AG08396 (cell line): ENCODE results near the gene SNAI3.
"Not testable (repeated sequence)": the region's sequence is repeated elsewhere in the genome, so short reads cannot be mapped to it uniquely, and the experiment has no call there.

ENCODE experiments used
- DNase-seq: peaks from one replicate; pipeline ENCODE4 v3.0.0; 2012; ENCODE audit warnings: low spot score, mixed read lengths

SNAI3 gene

DNA sequence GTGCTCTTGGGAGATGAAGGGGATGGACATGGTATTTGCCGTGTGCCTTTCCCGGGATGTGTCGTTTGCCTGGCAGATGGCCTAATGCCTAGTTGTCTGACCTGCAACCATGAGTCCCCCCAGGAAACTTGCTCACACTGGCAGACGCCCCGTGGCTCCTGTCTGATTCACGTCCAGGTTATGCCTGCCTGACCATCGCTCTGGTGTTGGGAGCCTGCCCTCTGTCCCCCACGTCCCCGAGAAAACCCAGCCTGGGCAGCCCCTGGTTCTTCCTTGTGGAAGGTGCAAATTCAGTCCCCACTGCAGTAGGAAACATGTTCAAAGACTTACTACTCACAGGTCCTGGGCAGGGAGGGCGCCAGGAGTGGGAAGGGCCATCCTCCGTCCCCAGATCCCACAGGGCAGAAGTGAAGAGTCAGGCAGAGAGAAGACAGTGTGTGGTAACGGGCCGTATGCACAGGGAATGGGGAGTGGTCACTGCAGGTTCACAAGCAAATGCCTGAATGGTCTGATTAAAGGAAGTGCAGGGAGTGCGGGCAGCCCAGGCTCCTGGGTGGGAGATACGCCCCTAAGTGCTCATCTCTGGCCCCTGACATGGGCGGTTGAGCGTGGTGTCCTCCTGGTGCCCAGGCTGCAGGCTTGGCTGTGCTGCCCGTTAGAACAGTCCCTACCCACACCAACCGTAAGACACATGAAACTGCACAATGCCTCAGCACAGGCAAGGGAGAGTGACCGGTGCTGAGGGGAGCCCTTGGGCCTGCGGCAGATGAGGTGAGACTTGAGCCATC, 4.2 kb upstream of the SNAI3 start:
- DNase-seq, result no peak

DNA sequence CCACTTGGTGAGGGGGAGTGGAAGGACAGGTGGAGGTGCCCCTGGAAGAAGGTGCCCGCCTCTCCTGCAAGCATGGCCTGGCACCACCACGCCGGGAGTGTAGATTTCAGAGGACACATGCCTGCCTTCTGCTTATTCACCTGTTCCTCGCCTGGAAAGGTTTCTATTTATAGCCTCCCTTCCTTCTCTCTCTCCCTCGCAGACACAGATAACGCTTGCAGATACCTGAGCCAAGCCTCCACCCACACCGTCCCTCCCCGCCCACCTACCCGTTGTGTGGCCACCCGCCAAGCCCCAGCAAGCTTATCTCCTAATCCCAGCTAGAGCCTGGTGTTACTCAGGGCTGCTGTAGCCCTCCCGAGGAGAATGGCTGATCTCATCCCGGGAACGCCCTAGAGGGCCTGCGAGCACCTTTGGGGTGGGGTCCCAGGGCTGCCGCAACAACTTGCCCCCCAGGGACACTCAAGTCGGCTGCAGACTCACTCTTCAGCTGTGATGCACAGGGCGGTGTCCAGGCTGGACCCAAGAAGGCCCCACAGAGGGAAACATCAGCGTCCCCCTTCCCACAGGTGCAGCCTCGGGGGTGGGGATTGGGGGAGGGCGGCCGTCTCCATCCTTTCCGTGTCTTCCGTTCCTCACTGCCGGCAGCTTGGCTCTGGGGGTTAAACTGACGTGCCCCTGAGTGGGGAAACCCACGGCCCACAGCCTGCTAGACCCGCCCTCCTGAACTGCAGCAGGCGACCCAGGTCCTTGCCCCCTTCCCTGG, 1.9 kb upstream of the SNAI3 start:
- DNase-seq, result no peak

DNA sequence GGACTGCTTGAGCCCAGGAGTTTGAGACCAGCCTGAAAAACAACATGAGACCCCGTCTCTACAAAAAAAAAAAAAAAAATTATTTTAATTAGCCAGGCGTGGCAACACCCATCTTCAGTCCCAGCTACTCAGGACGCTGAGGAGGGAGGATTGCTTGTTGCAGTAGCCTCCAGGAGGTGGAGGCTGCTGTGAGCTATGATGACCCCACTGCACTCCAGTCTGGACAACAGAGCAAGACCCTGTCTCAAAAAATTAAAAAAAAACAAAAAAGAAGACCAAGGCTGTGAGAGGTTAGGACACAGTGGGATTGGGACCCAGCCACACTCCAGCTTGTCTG, 1.3 kb upstream of the SNAI3 start:
- DNase-seq, result no peak

DNA sequence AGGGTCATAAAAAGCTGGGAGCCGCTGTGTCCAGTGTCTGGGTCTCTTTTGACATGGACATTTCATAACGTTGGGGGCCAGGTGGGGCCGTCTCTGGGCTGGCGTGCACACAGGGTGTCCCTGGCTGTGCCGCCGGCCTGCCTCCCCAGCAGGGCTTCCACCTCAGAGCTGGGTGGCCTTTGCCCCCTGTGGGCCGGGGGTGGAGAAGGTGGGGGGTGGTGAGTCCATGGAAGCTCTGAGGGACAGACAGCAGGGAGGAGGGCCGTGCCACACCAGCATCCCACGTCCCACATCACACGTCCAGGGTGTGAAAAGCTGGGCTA, 908 bp upstream of the SNAI3 start:
- no peak for DNase-seq

DNA sequence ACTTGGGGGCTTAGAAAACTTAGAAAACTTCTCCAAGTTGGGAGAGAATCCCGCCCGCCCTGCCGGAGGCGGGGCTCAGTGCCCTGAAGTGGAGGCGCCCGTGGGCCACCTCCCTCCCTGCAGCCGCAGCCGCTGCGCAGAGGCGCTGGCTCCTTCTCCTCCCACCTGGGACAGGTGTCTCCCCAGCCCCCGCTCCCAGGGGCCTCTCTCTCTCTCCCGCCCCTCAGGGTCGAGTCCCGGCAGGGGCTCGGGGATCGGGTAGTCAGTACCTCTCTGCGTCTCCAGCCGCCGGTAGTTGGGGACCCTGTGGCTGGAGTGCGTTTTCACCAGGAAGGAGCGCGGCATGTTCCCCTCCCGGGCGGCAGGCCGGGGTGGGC, 257 bp downstream of the SNAI3 start:
- DNase-seq, result peak; percentile 61

DNA sequence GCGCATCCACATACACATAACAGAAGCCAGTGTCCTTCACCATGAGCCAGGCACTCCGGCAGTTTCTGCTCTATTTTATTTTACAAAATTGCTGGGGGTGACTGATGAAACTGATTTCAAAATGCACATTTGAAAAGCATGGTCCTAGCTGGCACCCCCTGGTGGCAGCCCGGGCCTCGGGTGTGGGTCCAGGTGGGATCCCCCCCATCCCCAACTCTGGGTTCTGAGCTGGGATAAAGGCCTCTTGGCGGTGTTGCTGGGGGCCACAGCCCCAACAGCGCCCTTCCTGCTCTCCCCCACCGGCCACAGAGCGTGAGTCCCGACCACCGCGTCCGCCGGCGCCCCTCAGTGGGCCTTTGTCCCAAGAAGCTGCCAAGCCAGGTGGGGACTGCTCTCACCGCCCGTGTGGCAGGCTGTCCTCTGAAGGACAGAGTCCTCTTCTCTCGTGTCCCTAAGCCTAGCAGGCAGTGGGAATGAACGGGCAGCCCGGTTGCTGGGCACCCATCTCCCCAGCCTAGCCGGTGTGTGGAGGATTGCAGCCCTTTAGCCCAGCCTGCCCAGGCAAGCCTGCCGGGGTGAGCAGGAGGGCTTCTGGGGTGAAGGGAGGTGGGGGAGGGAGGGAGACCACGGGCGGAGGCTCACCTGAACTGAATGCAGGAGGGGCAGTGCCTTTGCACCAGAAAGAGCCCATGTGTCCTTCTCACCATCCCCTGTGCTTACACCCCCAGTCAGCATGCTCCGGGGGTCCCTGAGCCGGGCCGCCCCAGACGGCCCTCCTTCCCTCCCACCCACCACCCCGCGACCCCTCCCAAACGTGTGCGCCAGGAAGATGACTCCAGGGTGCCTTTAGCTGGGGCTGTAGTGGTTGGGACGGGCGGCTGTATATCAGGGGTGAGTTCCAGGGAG, 898 bp downstream of the SNAI3 start:
- DNase-seq, result peak; percentile 89

DNA sequence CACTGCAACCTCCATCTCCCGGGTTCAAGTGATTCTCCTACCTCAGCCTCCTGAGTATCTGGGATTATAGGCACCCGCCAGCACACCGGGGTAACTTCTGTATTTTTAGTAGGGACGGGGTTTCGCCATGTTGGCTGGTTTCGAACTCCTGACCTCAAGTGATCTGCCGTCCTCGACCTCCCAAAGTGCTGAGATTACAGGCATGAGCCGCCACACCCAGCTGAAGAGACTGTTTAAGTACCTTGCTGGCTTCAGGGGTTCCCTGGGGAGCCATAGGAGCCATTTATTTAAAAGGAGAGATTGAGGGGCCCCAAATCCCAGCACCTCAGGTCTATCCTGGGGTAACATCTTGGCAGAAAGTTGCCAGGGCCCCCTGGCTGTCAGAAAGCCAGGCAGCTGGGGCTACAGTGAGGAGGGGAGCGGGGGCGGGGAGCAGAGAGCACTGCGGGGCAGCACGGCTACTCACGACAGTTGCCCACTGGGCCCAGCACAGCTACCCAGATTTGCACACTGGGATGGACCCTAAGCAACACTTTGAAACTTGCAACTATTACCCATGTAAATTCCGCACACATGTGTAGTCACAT, 1.6 kb downstream of the SNAI3 start:
- no peak for DNase-seq

DNA sequence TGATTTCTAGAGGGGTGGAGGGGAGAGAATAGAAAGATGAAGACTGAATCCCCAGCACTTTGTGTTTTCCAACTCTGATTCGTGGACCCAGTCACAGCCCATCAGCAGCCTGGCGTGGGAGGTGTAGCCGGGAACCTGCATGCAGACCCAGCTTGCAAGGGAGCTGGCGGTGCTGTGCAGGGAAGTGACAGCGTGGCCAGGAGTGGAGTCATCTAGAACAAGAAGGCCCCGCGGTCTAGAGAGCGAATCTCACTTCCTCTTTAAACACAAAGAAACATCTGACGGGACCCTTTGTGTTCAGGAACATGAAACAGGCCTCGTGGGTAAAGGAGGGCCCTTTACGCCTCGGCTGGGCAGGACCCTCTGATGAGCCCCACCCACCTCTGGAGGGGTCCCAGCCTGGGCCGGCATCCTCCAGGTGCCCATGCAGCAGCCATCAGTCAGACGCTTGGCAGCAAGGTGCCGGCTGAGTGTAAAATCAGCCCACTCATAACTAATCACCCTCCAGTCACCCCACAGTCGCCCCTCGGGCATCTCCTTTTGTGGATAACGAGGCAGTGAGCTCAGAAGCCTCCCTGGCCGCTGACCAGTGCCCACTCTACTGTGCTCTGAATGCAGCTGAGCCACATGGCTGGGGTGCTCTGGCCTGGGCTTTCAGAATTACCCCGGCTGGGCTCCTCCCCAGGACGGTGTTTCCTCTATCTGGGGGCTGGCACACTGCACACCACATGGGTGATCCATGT, 4.4 kb downstream of the SNAI3 start:
- DNase-seq, result no peak

DNA sequence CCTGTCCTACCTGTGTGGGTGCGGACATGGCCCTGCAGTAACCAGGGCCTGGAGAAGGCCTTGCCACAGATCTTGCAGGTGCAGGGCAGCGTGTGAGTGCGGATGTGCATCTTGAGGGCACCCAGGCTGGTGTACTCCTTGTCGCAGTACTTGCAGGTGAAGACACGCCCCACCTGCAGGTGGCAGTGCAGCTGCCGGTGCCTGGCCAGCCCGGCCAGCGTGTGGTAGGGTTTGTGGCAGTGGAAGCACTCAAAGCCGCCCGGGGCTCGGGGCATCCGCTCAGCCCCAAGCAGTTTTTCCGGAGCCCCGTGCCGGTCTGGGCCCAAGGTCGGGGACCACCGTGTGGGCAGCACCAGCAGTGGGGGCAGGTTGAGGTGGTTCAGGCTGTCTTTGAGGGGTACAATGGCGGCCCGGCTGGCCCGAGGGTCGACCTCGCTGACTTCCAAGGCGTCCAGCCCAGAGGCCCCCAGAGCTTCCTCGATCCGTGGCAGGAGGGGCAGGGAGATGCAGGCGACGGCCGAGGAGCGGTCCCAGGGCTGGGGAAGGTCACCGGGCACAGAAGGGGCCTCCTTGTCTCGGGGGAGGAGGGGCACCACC, 5.1 kb downstream of the SNAI3 start:
- DNase-seq, result no peak

DNA sequence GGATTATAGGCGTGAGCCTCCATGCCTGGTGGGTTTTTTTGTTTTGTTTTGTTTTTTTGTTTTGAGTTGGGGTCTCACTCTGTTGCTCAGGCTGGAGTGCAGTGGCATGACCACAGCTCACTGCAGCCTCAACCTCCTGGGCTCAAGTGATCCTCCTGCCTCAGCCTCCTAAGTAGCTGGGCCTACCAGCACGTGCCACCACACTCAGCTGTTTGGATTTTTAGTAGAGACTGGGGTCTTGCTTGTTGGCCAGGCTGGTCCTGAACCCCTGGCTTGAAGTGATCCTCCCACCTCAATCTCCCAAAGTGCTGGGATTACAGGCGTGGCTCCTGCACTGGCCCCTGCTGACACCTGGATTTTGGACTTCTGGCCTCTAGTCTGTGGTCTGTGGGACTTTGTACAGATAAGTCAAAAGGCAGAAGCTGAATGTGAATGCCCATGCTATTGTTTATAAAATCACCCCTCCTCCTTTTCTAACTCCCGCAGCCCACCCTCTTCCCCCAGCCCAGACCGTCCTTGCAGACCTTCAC, 5.7 kb downstream of the SNAI3 start:
- DNase-seq, result no peak

DNA sequence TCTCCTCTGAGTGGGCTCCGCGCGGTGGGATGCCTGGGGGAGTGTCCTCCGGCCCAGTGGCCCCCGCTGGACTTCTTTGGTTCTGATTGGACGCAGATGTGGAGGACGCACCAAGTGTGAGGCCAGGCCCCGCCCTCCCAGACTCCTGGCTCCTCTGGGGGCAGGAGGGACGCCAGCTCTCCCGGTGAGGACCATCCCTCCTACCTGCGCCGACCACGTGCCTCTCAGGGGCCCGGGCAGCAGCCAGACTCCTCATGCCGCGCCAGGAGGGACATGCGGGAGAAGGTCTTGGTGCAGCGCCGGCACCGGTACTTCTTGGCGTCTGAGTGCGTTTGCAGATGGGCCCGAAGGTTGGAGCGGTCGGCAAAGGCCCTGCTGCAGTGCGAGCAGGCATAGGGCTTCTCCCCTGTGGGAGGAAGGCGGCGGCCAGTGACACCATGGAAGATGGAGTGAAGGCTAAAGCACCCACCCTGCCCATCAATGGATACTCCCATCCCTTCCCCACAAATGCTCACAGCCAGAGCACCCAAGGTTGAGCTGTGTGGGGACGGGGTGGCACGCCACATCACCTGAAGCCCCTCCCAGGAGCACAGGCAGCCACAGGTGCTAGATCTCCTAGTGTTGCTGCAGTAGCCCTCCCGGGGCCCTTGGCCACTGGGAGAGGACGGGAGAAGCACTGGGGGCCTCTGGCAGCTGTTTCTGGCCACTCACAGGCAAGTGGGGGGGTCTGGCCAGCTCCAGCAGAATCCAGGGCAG, 7.9 kb downstream of the SNAI3 start:
- DNase-seq, result no peak

DNA sequence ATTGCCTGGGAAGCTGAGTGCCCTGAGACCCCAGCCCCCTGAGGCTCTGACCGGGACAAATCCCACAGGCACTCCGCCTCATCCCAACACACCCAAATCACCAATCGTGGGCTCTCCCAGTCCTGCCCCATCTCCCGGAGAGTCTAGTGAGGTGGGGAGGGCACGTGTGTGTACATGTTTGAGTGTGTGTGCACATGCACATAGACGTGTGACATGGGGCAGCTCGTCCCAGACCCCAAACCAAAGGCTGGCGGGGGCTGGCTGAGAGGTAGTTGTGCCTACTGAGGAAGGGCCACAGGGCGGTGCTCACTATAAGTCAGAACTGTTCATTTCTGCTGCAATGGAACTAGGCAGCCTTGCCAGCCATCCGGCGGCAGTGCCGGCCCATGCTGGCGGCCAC, 8.6 kb downstream of the SNAI3 start:
- DNase-seq, result no peak

DNA sequence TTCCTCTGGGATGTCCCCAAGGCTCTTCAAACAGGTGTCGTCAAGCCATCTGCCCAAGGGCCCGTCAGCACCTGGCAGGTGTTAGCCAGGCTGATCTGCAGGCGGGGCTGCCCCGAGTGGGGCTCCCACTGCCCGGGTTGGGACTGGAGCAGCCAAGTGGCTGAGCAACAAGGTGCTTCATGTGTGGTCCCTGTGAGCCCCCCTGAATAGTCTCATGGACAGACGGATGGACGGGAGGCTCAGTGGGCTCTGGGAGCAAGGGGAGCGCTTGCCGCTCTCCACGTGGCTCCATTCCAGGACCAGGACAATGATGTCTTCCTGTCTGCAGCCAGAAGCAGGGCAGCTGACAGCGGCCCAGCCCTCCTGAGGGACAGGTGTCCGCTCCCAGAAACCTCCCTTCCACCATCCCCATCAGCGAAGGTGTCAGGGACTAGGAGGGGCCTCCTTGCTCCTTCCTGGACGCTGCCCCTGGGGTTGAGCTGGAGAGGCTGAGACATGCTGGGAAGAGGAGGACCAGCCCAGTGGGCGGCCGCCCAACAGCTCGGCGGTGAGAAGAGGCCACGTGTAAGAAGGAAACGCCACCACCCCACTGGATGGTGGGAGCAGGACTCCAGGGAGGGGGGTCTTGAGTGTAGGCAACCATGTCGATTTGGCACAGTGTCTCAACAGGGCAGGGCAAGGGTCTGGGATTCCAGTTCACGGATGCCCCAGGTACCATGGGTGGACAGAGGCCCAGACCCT, 9.6 kb downstream of the SNAI3 start:
- DNase-seq, result no peak

DNA sequence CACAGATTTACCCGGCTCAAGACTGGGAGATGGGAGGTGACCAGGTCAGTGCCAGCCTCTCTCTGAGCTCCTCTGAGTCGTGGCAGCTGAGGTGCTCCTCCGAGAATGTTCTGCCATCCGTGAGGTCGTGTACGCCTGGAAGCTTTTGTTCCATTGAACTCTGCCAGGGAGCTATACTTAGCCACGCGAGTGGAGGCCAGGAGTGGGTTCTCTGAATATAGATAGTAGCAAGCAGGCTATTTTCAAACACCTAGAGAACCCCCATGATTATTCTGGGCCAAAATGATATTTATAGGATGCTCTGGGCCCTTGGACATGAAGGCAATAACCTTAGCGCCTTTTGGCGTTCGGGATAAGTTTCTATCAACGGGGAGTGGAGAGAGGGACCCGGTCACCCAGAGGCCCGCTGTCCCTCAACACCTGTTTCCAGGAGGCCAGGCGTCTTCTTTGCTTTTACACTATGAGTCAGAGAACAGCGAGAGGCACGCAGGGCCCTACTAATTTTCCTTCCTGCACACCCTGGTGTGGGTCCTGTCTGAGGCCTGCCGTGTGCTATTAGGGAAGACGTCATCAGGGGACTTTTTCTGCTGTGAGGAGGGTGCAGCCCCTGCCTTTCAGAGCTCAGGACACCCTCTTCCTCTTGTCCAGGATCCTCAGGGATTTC, 12.5 kb downstream of the SNAI3 start:
- no peak for DNase-seq

DNA sequence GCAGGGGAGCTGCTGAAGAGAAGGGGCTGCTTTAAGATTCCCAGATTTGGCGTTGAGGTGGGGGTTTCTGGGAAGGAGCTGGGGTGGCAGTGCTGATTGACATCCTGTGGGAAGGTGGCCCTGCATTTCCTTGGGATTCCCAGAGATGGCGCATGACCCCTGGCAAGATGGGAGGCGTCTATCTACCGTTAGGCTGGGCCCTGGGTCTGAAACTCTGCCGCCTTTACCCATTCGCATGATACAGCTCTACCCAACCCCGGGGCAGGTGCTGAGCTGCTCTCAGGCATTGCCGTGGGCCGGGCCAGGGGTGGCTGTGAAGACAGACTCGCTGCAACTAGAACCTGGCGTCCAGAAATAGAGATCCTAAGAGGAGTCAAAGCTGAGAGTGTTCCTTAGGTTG, 13.5 kb downstream of the SNAI3 start:
- DNase-seq, result no peak

DNA sequence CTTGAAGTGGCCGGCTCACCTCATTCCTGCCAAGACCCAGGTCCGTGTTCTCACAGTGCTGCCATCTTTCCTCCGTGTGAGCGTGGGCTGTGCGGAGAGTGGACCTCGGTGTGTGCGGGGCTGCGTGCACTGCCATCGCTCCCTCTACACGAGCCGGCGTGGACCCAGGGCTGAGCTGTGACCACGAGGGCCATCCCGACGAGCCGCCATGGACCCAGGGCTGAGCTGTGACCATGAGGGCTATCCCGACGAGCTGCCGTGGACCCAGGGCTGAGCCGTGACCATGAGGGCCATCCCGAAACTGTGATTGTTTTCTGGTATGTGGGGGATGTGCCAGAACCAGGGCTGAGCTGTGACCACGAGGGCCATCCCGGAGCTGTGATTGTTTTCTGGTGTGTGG, 14.5 kb downstream of the SNAI3 start:
- no peak for DNase-seq

DNA sequence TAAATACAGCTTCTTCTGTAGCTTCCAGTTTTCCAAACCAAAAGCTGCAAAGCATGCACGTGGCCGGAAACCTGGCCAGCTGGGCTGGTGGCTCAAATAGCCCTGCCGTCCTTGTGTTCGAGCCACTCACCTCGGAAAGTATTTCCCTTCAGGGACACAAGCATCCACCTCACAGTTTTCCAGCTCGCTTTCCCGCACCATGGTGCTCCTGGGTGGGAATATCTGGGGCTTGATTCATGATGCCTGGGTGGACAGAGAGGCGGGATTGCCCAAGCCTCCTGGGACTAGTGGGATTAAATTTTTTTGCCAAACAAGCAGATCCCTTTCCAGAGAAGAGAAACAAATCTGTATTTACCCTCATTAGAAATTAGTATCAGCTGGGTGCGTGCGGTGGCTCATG, 16.3 kb downstream of the SNAI3 start:
- no peak for DNase-seq

DNA sequence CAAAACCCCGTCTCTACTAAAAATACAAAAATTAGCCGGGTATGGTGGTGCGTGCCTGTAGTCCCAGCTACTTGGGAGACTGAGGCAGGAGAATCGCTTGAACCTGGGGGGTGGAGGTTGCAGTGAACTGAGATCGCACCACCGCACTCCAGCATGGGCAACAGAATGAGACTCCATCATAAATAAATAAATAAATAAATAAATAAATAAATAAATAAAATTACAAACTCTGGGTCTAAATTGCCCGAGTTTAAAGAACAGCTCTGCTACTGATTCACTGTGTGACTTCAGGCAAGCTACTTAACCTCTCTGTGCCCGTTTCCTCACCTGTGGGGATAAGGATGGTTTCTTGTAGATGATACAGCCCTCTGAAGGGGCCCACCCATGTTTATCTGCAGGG, 16.8 kb downstream of the SNAI3 start:
- not testable (repeated sequence) for DNase-seq

DNA sequence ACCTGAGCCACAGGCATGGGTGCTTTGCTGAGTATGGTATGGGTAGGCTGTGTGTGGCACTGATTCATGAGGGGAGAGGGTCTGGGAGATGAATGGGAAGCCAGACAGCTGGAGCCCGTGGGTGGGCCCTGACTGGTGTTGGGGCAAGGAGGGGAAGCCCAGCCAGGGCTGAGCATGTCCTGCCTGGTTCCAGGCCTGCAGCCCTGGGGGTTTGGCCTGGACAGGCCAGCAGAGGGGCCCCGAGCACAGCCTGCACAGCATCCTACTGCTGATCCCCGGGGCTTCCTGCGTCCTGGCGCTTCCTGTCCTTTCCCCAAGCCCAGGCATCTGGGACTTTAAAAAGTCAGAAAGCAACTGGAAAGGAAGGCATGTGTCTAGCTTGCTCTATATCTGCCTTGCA, 18.8 kb downstream of the SNAI3 start:
- no peak for DNase-seq
